ENCODE data around the gene CTNNA2.

CTNNA2 gene

GRCh38 chr2:80233333-80233732 lies 720.5 kb downstream of the CTNNA2 start:
- DNase-seq = no peak

DNA sequence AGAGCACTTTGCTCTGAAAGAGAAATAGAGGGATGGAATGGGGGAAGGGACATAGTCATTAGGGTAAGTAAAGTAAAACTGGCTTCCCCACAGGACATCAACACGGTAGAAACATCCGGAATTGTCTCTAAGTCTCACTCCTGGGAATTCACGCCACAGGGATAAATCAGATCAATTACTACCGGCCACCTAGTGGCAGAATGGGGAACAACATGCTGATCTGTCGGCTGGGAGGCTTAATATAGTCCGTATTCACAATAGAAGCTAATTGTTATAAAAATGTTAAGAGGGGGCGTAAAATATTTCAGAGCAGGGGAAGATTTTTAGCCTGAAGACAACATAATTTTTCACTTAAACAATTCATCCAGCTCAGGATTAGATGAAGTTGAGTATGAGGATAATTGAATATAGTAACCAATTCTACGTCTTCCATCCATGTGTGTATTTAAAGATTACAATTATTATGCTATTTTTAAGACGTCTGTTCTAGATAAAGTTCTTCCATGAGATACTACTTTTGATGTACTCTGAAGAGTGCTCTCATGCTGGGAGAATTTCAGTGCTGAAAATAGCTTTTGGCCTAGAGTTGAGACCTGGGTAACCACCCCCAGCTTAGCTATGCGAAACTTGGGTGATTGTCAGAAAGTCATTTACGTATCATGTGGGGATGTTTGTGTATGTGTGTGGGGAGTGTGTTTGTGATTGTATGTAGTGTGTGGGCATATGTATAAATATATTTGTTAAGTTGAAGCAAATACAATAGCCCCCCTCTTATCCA lies 726.0 kb downstream of the CTNNA2 start:
- DNase-seq = peak; percentile 48

DNA sequence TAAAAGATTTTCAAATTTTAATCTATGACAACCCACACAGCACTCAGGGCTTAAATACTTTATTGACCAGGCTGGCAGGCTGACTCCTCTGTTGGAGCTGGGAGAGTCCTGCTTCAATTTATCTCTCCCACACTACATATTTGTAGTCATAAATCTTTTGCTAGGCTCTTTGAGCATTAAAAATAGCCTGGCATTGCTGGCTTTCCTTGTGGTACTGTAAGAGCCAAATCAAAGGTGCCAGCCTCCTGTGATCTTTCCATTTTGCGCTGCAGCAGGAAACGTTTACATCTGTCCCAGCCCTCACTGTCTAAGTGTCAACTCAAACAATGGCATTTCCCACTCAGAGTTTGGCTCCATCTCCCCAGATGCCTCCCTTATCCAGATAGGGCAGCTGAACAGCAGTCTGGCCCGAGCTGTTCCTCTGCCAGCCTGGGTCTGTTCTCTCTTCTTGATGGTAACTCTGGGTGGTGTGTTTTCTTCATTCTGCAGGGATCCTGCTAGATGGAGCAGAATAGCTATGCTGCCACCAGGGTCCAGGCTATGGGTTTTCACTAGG lies 729.6 kb downstream of the CTNNA2 start:
- no peak for DNase-seq

GRCh38 chr2:80244905-80245584 lies 732.2 kb downstream of the CTNNA2 start:
- no peak for DNase-seq

- no peak for DNase-seq
Observed at GRCh38 chr2:80246534-80246933, 733.7 kb downstream of the CTNNA2 start.

DNA sequence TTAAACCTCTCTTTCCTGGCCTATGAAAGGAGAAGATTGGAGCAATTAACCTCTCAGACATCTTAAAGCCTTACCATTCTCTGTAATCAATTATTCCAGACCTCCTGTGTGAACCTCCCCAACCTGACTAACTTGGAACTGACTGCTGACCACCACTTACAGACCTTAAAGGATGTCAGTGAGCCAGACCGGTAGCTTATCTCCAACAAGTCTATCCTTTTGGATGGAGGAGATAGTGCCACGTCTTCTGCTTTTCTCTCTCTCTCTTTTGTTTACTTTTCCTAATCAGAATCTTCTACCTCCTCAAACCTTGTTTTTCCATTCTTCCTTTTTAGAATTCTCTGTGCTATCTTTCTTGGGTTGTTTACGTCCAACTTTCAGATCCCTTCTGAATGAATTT lies 734.5 kb downstream of the CTNNA2 start:
- DNase-seq = no peak

GRCh38 chr2:80248146-80248545 lies 735.3 kb downstream of the CTNNA2 start:
- DNase-seq = no peak

DNA sequence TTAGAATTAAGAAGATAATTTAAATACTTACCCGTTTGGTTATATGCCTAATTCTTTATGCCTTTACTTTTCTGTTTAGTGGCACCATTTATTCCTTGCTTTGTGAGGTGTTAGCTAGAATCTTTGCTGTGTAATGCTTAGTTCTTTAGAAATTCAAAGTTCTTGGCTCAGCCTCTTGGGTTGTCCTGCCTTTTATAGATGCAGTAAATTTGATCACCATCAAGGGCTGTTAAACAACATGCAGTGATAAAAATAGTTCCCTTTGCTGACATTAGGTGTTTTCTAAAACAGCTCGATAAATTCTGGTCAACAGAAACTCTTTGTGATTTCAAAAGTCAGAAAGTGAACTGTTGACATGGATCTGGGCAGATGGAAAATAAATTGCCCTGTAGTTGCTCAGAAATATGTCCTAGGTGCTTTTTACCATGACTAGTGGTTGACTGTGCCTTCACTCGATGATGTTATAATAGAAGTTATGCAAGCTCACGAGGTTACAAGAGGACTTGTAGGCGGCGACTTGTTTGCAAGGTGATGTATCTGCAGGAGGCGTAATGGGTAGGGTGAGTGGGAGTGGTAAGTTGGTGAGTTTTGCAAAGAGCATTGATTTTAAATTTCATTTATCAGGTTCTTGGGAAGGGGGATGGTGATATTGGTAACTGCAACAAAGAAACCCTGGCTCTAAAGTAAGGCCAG lies 739.6 kb downstream of the CTNNA2 start:
- DNase-seq = no peak

DNA sequence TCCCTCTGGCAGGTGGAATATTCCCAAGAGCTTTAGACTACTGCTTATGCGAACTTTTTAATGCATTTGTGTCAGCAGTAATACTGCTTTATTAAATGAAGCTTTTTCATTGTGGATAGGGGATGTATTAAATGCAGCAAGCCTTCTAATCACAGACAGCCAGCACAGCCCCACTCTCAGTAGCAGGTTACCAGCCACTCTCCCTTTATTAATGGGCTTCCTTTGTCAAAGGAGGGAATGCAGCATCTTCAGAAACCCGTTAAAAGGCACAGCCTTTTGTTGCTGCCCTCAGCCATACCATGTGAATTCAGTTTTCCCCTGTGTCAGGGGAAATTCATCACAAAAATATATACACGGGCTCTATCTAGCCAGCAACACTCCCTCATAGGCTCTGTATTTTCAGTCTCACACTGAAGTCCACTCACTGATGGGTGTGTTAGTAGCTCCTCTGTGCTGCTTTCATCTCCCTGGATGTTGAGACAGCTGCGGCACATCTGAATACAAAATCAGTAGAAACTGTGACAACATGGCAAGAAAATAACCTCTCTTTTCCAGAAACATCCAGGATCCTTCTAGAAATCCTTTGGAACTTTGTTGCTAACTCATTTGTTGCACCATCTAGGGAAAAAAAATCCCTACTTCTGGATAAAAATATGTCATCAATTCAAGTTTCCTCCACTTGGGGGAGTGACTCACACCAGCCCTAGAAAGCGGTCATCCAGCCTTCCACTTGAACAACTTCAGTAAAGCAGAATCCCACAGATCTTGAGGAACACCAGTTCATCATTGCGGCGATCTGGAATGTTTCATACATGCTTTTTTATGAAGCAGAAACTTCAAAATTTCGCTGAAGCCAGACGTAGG lies 743.3 kb downstream of the CTNNA2 start:
- peak; percentile 30 for DNase-seq

GRCh38 chr2:80256782-80257167 lies 743.9 kb downstream of the CTNNA2 start:
- no peak for DNase-seq

DNA sequence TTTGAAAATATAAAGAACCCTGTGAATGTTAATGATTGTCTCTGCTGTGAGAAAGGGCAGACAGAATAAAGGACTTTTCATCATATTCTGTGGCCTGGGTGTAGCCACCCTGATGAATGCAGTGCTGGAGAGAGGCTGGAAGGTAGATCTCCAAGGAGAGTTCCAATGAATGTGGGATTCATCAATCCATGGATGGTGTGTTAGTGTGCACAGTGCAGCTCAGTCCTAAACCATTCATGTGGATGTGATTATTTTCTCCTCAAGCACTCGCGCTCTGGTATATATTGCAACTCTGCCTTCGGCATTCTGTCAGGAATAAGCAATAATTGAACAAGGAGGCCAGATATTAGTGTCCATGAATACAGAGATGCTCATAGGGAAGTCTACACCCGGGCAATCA lies 744.6 kb downstream of the CTNNA2 start:
- DNase-seq = no peak

DNA sequence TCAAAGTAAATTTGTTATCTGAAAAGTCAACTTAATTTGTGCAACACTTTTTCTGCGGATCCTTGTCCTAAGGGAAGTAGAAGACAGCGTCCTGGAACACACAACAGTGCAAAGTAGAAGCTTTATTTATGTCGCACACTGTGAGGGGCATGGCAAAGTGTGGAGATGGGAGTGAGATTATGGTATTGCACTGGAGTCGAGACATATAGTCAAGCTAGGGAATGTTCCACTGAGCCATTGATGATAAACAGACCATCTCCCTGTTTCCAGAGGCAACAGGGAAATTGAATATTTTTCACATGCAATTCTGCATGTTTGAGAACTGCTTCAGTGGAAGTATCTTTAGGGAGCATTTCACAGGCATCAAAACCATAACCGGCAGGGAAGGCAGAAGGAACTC lies 745.5 kb downstream of the CTNNA2 start:
- DNase-seq = no peak

DNA sequence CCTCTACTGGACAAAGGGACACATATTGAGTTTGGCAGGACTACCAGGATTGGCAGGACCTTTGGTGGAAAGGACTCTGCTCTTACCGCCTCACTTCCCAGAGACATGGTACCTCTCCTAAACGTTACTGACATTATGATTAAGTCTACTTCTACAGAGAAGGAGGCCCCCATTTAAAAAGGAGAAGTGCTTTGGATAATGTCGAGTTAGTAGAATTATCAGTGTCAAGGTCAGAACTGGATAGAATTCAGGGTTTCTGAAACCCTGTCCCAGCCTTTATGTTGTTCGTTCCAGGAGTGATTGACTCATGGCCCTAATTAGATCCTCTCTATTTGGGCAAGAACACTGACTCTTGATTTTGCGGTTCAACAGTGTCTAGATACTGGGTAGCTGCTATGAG lies 745.9 kb downstream of the CTNNA2 start:
- DNase-seq = no peak

- no peak for DNase-seq
Observed at GRCh38 chr2:80259292-80259691, 746.4 kb downstream of the CTNNA2 start.

DNA sequence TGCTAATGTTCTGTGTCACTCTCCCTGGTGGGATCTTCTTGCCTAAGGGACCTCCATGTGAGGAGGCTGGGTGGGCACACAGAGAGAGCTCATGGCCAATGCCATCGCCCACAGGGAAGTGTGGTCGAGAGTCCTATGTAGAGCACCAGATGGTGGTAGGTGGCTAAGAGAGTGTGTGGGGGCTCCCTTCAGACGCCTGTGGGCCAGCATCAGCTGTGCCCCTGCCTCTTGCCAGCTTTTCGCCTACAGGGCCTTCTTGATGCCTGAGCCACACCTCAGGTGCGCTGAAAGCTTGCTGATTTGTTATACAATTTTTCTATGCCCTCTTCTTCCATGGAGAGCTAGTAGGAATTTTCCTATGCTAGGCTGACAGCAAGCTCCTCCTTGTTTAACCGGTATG lies 753.4 kb downstream of the CTNNA2 start:
- no peak for DNase-seq

DNA sequence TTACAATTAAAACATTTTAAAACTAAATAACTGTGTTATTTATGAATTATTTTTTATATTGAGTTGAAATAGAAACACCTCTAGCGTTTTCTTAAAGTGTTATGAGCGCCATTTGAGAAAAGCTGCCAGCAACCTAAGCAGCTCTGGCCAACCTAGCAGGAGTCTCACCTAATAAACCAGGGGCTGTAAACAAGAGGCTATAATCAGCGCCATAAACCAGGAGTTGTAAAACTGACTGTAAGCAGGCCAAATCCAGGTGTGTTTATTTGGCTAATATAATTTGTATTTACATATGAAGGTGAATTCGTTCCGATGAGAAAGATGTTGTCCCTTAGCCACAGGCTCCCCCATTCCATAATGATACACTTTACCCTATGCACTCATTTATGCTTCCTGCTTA lies 757.0 kb downstream of the CTNNA2 start:
- DNase-seq = no peak

- no peak for DNase-seq
Observed at GRCh38 chr2:80280598-80280997, 767.7 kb downstream of the CTNNA2 start.

DNA sequence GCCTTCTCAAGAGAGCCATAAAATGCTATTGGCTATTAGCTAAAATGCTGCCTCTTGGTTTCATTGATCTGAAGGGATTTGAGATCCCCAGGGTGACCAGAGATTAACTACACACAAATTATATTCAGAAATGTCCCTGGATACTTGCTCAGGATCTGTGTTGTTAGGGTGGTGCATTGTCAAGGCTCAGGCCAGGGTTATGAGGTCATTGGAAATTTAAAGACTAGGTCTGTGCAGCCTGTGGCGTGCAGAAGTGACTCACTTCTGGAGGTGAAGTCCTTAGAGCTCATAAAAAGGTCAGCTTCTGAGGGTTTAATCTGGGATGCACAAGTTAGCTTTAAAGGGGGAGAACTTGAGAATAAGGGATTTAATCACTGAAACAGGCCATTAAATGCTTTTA lies 768.2 kb downstream of the CTNNA2 start:
- no peak for DNase-seq

DNA sequence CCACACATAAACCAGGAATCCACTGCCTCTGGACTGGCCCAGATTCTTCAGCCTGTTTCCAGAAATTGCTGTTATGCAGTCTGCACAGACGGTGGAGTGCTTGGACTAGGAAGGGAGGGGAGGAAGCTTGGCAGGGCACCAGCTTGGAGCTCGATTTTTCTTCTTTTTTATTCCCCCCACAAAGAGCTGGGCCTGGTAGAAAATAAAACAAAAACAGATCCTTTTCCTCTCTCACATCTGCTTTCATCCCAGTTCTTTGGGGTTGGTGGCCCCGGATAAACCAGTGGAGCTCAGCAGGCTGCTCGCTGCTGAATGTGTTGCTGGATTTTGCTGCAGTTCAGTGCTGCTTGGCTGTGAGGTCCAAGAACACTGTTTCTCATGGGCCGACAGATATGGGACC lies 775.7 kb downstream of the CTNNA2 start:
- DNase-seq = peak; percentile 30

GRCh38 chr2:80291656-80292055 lies 778.8 kb downstream of the CTNNA2 start:
- no peak for DNase-seq

DNA sequence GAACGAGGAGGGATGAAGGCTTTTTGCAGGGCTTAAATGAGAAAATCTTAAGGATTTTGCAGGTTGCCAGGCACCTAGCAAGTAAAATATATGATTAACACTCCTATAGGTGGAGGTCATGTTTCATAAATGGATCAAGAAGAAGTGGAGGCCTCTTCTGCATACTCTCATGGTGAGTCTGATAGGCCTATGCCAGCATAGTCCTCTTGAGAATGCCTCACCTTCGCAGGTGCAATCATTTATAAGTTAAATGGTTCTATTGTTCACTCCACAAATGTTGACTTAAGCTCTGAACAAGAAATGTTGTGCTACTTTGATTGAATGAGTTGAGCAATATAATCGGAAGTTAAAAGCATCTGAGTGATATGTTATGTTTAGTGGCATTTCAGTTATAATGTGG lies 779.6 kb downstream of the CTNNA2 start:
- no peak for DNase-seq

DNA sequence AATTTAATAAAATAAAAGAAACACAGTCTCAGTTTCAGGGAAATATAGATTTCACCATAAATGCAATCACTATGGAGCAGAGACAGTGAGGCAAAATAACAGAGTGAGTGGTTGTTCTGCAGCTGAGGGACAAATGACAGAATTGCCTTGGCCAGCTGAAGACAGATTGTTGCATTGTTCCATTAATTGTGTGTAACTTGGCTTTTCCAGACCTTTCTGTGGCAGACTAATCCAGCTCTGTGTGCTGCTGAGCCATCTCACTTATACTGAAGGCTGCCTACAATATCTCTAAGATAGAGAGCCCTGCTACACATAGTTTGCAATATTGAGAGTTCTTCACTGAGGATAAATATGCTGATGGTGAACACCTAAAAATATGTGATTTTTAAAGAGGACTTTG lies 780.2 kb downstream of the CTNNA2 start:
- DNase-seq = no peak

DNA sequence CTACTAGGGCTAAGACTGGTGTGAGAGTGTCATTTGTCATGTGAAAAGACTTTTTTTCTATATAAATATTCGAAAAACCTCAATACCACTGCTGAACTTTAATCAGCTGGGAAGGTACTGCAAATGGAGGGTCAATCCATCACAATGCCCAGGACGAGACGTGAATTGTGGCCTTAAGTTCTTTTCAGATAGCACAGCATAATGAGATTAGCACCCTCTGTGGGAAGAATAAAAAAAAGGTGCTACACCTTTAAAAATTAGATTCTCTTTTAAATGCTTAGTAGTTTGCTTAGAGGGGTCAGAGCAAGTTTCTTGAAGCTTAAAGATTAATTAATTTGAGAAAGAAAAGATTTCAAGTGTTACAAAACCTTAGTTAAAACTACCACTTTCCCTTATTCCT lies 786.1 kb downstream of the CTNNA2 start:
- no peak for DNase-seq
